Fibroblast of the aortic adventitia (primary cell): Measurements from ENCODE around the gene BSG. TPM values are rescaled to one million over a fixed set of nuclear protein-coding genes. Genes with fewer than 3 reads are reported as not detected.
"Not testable (repeated sequence)": the region's sequence is repeated elsewhere in the genome, so short reads cannot be mapped to it uniquely, and the experiment has no call there.

ENCODE experiments used
- DNase-seq: peaks from one replicate; pipeline ENCODE4 v3.0.0-alpha.2; 2010; ENCODE audit warnings: low read depth
- H3K4me3 ChIP-seq: 2 replicates; pipeline ENCODE4 v1.5.1; 2011; ENCODE audit warnings: low read depth, mild to moderate bottlenecking, control low read depth, low read length, moderate library complexity
- CTCF ChIP-seq: IDR thresholded peaks from 2 replicates; pipeline ENCODE4 v1.5.1; 2011; ENCODE audit warnings: mild to moderate bottlenecking, low read length, control low read depth, inconsistent platforms; ENCODE audit not compliant: insufficient read depth
- total RNA-seq: library from RNA; depleted of rRNA; stranded (reverse); fragments of >200 nt; gene quantifications from 2 replicates; pipeline ENCODE4 v1.2.3, GENCODE V29; 2012; ENCODE audit warnings: low replicate concordance

The BSG gene
- total RNA-seq, 1 donor = 239 TPM

GRCh38 chr19:623175-623916 lies 51.0 kb downstream of the BSG start:
- TF ChIP-seq CTCF = no peak
- no peak overlapping the region for H3K4me3 ChIP-seq
- DNase-seq = no peak

GRCh38 chr19:623974-624373 lies 51.6 kb downstream of the BSG start:
- no peak for TF ChIP-seq CTCF
- H3K4me3 ChIP-seq = no peak overlapping the region
- DNase-seq = peak; percentile 24

- H3K4me3 ChIP-seq = no peak overlapping the region
- TF ChIP-seq CTCF = no peak
- DNase-seq = no peak
These were observed 52.2 kb downstream of the BSG start for GRCh38 chr19:624433-625109.

DNA sequence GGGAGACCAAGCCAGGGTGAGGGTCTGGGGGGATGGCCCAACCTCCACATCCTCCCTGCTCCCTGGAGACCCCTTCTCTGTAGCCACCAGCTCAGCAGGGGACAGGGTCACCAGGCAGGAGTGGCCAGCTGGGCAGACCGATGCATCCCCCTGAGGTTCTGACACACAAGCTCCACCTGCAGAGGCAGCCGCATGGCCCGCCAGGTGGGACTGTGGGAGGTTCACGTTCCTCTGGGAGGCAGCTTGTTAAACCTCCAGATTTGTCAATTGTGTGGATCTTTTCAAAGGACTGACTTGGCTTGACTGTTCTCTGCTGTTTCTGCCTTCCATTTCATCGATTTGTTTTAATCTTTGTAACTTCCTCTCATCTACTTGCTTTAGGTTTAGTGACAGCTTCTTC lies 52.9 kb downstream of the BSG start:
- no peak overlapping the region for H3K4me3 ChIP-seq
- no peak for DNase-seq
- no peak for TF ChIP-seq CTCF

DNA sequence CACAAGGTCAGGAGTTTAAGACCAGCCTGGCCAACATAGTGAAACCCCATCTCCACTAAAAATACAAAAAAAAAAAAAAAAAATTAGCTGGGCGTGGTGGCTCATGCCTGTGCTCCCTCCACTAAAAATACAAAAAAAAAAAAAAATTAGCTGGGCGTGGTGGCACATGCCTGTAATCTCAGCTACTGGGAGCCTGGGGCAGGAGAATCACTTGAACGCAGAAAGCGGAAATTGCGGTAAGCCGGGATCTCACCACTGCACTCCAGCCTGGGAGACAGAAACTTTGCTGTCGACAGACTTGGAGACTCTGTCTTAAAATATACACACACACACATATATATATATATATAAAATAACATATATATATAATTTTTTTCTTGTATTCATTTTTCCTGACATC lies 54.2 kb downstream of the BSG start:
- not testable (repeated sequence) for H3K4me3 ChIP-seq, DNase-seq

DNA sequence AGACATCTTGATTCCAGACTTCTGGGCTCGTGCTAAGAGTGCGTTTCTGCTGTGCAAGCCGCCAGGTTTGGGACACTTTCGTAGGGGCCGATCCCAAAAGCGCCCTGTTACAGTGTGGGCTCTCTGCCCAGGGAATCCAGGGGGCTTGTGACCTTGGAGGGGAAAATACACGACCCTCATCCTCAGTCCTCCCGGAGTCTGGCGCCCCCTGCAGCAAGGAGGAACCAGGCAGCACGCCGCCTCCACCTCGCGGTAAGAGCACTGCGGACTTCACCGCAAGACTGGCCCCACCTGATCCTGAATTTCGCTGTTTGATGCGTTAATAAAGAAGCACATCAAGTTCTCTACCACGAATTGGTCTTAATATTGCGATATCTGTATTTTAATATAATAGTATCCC lies 55.8 kb downstream of the BSG start:
- DNase-seq = no peak
- peak; percentile 37 for TF ChIP-seq CTCF
- H3K4me3 ChIP-seq = no peak overlapping the region

GRCh38 chr19:629515-629914 lies 57.1 kb downstream of the BSG start:
- not testable (repeated sequence) for H3K4me3 ChIP-seq, DNase-seq
